Fibroblast of pulmonary artery (primary cell): ENCODE data around the gene CSNK1G1.
A peak's percentile ranks its signal among the peaks of the same experiment; 100 is the strongest.

Experiments used
- DNase-seq: peaks from one replicate; pipeline ENCODE4 v3.0.0-alpha.2; 2010; ENCODE audit warnings: low read depth
- H3K4me3 ChIP-seq: replicated peaks from 2 replicates; pipeline ENCODE4 v1.5.1; 2011; ENCODE audit warnings: low read depth, mild to moderate bottlenecking, control low read depth, low read length, moderate library complexity
- TF ChIP-seq, protein P1 (sequence below): IDR thresholded peaks from 2 replicates; pipeline ENCODE4 v1.5.1; 2011; ENCODE audit warnings: mild to moderate bottlenecking, control low read depth, low read length, inconsistent platforms; ENCODE audit errors: missing control alignments

The CSNK1G1 gene

DNA sequence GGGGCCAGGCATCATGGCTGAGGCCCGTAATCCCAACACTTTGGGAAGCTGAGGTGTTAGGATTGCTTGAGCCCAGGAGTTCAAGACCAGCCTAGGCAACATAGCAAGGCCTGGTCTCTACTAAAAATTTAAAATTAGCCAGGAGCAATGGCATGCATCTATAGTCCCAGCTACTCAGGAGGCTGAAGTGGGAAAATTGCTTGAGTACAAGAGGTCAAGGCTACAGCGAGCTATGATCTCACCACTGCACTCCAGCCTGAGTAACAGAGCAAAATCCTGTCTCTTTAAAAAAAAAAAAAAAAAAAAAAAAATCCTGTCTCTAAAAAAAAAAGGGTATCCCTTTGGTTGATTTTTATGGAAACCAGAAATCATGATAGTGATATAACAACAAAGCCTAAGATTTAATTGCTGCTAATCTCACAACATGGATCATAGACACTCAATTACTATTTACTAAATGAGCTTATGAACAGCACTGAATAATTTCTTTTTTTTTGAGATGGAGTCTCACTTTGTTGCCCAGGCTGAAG lies 13.2 kb upstream of the CSNK1G1 start:
- H3K4me3 ChIP-seq: no peak overlapping the region
- TF ChIP-seq, protein P1, sequence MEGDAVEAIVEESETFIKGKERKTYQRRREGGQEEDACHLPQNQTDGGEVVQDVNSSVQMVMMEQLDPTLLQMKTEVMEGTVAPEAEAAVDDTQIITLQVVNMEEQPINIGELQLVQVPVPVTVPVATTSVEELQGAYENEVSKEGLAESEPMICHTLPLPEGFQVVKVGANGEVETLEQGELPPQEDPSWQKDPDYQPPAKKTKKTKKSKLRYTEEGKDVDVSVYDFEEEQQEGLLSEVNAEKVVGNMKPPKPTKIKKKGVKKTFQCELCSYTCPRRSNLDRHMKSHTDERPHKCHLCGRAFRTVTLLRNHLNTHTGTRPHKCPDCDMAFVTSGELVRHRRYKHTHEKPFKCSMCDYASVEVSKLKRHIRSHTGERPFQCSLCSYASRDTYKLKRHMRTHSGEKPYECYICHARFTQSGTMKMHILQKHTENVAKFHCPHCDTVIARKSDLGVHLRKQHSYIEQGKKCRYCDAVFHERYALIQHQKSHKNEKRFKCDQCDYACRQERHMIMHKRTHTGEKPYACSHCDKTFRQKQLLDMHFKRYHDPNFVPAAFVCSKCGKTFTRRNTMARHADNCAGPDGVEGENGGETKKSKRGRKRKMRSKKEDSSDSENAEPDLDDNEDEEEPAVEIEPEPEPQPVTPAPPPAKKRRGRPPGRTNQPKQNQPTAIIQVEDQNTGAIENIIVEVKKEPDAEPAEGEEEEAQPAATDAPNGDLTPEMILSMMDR: no peak
- no peak for DNase-seq

DNA sequence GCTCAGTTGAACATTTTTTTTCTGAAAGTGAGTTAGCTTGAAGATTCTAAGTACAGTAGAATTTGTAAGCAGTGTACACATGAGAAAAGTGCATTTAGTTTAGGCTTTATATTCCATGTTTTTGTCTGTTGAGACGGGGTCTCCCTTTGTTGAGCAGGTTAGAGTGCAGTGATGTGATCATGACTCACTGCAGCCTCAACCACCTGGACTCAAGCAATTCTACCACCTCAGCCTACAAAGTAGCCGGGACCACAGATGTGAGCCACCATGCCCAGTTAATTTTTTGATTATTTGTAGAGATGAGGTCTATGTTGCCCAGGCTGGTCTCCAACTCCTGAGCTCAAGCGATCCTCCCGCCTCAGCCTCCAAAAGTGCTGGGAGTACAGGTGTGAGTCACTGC lies 5.3 kb upstream of the CSNK1G1 start:
- TF ChIP-seq, protein P1: no peak
- DNase-seq: no peak
- no peak overlapping the region for H3K4me3 ChIP-seq

DNA sequence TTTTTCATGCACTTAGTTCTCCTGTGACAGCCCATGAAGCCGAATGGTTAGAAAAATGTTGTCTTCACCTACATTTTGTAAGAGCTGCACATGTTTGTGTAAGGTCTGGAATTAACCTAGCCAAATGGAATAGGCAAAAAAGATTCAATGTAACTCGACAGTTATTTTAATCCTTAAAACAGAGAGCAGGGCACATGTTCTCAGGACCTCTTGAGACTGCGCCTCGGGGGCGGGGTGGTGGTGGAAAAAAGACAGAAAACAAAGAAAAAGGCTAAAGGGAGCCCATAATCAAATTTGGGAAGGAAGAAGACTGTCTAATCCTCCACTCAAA lies 702 bp upstream of the CSNK1G1 start:
- H3K4me3 ChIP-seq: peak overlapping the region; percentile 92
- DNase-seq: no peak
- TF ChIP-seq, protein P1: no peak

DNA sequence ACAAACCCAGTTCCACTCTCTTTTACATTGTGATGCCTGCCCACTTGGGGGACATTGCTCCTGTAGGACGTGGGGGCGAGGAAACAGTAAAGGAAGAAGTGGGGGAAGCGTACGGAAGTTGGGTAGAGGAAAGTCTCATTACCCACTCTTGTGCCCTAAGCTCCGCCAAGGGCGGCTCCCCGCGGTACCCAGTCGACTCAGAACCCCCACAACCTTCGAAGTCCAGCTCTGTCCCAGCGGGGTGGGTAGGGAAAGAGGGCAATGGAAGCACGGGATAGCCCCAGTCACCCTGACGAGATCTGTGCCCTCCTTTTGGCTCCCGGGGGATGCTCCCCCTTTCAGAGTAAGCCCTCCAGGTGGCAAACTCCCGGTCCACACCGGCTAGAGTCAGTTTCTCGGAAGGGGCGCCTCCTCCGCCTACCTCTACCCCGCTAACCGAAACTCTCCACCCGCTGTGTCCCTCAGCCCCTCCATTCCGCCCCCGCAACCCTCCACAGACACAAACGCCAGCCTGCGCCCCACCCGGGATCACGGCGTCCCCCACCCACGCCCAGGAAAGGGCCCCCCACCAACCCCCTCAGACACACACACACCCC lies 527 bp downstream of the CSNK1G1 start:
- TF ChIP-seq, protein P1: no peak
- DNase-seq: no peak
- H3K4me3 ChIP-seq: peak overlapping the region; percentile 92

DNA sequence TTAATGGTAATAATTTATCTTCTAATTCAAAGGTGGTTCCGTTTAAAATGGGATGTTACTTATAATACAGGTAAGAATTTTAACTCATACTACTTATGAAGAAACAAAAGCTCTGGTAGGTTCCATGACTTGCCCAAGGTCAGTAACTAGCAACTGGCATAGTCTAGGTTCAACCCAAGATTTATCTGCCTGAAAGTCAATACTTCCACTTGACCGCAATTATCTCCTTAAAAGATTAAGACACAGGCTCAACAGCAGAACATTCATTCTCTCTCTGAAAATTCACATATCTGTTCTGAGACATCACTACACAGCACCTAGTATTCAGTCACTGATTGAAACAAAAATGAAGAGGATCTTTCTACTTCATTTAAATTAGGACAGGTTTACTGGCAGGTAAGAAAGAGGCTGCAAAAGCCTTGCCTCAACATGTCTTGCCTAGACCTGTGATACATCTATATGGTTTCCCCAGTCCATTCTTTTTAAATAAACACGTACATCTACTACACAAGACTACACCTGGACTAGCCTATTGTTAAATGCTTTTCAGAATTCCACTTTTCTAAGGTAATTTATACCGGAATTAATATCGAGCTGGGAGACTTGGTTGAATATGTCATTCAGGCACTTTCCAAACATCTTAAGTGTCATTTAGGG lies 1.2 kb downstream of the CSNK1G1 start:
- TF ChIP-seq, protein P1: no peak
- peak overlapping the region; percentile 92 for H3K4me3 ChIP-seq
- DNase-seq: no peak

DNA sequence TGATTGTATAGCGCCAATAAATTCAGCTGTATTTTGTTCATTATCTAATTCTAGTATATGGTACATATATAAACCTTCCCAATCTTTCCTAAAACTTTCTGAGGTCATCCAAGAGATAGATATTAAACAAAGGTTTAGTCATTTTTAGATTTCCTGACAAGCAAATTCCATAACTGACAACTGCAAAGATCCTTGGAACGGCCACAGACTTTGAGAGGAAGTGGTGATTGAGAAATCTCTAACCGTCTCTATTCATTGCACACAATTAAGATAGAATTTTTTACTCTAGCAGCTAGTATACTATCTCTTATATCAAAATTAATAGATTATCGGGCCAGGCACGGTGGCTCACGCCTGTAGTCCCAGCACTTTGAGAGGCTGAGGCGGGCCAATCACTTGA lies 4.7 kb downstream of the CSNK1G1 start:
- TF ChIP-seq, protein P1: no peak
- no peak overlapping the region for H3K4me3 ChIP-seq
- peak; percentile 21 for DNase-seq

DNA sequence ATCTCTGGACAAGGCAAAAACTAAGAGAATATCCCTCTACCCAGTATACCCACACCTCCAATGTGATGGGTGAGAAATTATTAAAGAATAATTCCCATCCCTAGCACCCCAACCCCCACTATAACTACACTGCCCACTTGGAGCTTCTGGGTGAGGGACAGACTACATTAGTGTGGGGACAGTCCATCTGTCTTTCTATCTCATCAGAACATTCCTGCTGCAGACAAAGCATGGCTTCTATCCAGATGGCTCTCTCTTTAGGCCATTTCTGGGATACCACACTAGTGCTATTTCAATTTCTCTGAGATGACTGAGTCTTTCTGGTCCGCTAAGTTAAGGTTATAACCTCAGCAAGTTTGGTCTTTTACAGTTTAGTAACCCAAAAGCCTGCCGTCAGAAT lies 6.6 kb downstream of the CSNK1G1 start:
- TF ChIP-seq, protein P1: no peak

More for the DNA sequence above, 6.6 kb downstream of the CSNK1G1 start:
- no peak for DNase-seq
- no peak overlapping the region for H3K4me3 ChIP-seq
